ENCODE measurements around the gene FBXL16.

FBXL16 gene

DNA sequence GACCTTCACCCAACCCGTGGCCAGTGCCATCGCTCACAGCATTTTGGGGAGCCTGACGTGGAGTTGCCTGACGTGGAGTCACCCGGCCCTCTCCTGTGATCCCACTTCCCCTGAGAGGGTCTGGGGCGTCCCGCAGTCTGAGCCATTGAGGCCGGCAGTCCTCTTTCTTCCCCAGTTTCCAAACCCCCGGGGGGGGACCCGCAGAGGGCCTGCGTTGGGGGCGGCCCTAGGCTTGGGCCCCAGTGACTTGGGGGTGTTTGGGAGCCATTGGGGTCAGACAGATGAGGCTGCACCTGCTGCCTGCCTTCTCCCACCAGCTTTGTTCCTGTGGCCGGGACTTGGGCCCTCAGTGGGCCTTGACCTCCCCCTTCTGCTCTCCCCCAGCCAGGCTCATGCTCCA is 35.9 kb downstream of the FBXL16 start:
- TF ChIP-seq CTCF (IDR thresholded peaks at IDR 0.05) = no peak
- no peak overlapping the region for H3K4me2 ChIP-seq (ENCODE audit: low read length)
- H3K36me3 ChIP-seq (ENCODE audit: control insufficient read depth, insufficient read depth, low read length) = no peaks in the 10 kb centered on the region
- H3K27ac ChIP-seq = no peak overlapping the region
- peaks cover 10% of the 10 kb centered on the region for H3K4me1 ChIP-seq
- peaks cover 5% of the 10 kb centered on the region for H3K79me2 ChIP-seq
- H3K27me3 ChIP-seq (ENCODE audit: control insufficient read depth, insufficient read depth, low read length) = no peaks in the 10 kb centered on the region
- H3K4me3 ChIP-seq (ENCODE audit: low read depth, low read length) = no peak overlapping the region
- H3K9ac ChIP-seq = no peak overlapping the region
- H2AFZ ChIP-seq = no peak overlapping the region
- H3K9me3 ChIP-seq (ENCODE audit: control insufficient read depth, low read length) = no peaks in the 10 kb centered on the region

- Histone ChIP-seq H3K27me3 (ENCODE audit: control insufficient read depth, insufficient read depth, low read length) (no peaks in the 10 kb centered on the region), H3K4me1 (peaks cover 10% of the 10 kb centered on the region), H3K9ac (peak overlapping the region; percentile 77), H3K9me3 (ENCODE audit: control insufficient read depth, low read length) (no peaks in the 10 kb centered on the region), H2AFZ (peak overlapping the region; percentile 93), H3K4me3 (ENCODE audit: low read depth, low read length) (peak overlapping the region; percentile 88), H3K4me2 (ENCODE audit: low read length) (peak overlapping the region; percentile 91), H3K79me2 (peaks cover 5% of the 10 kb centered on the region), H3K36me3 (ENCODE audit: control insufficient read depth, insufficient read depth, low read length) (no peaks in the 10 kb centered on the region), H3K27ac (peak overlapping the region; percentile 60)
- no peak for TF ChIP-seq CTCF (IDR thresholded peaks at IDR 0.05)
These were observed 37.0 kb downstream of the FBXL16 start for GRCh38 chr16:668519-669171.

GRCh38 chr16:667780-668518 is 37.7 kb downstream of the FBXL16 start, which contains the start of gene RHOT2:
Gene RHOT2, plus strand, starts transcription at chr16:668132. Its CDS starts 68 bp downstream, at chr16:668200.
- TF ChIP-seq CTCF (IDR thresholded peaks at IDR 0.05) = peak; percentile 98
- peaks cover 10% of the 10 kb centered on the region for H3K4me1 ChIP-seq

GRCh38 chr16:667113-667779 is 38.4 kb downstream of the FBXL16 start:
- no peaks in the 10 kb centered on the region for H3K9me3 ChIP-seq (ENCODE audit: control insufficient read depth, low read length)
- peaks cover 10% of the 10 kb centered on the region for H3K4me1 ChIP-seq
- no peaks in the 10 kb centered on the region for H3K36me3 ChIP-seq (ENCODE audit: control insufficient read depth, insufficient read depth, low read length)
- no peaks in the 10 kb centered on the region for H3K27me3 ChIP-seq (ENCODE audit: control insufficient read depth, insufficient read depth, low read length)
- peak overlapping the region; percentile 93 for H2AFZ ChIP-seq
- H3K79me2 ChIP-seq = peaks cover 5% of the 10 kb centered on the region
- H3K4me3 ChIP-seq (ENCODE audit: low read depth, low read length) = peak overlapping the region; percentile 88
- H3K9ac ChIP-seq = no peak overlapping the region
- H3K27ac ChIP-seq = no peak overlapping the region
- no peak for TF ChIP-seq CTCF (IDR thresholded peaks at IDR 0.05)
- peak overlapping the region; percentile 59 for H3K4me2 ChIP-seq (ENCODE audit: low read length)

More at GRCh38 chr16:667780-668518, 37.7 kb downstream of the FBXL16 start, which contains the start of gene RHOT2:
- H3K27ac ChIP-seq = peak within 1 kb of the TSS; percentile 60
- H3K79me2 ChIP-seq = peaks cover 5% of the 10 kb centered on the region
- no peaks in the 10 kb centered on the region for H3K9me3 ChIP-seq (ENCODE audit: control insufficient read depth, low read length)
- peak within 1 kb of the TSS; percentile 88 for H3K4me3 ChIP-seq (ENCODE audit: low read depth, low read length)
- H3K36me3 ChIP-seq (ENCODE audit: control insufficient read depth, insufficient read depth, low read length) = no peaks in the 10 kb centered on the region
- peak within 1 kb of the TSS; percentile 91 for H3K4me2 ChIP-seq (ENCODE audit: low read length)
- H3K27me3 ChIP-seq (ENCODE audit: control insufficient read depth, insufficient read depth, low read length) = no peaks in the 10 kb centered on the region
- H2AFZ ChIP-seq = peak within 1 kb of the TSS; percentile 93
- peak within 1 kb of the TSS; percentile 77 for H3K9ac ChIP-seq

Data from parathyroid adenoma (tissue), 2 donors.